Hematopoietic multipotent progenitor cell (in vitro differentiated cells): Measurements from ENCODE around the gene CYB5RL. TPM values are rescaled to one million over a fixed set of nuclear protein-coding genes. Genes with fewer than 3 reads are reported as not detected.
"Not testable (repeated sequence)": the region's sequence is repeated elsewhere in the genome, so short reads cannot be mapped to it uniquely, and the experiment has no call there.

Source experiments
- DNase-seq, 3 donors: peaks; one replicate each; pipeline ENCODE4 v3.0.0-alpha.2; 2011 to 2015; ENCODE audit warnings: low read depth in 2 of 3, low spot score in 2 of 3
- total RNA-seq: library from RNA; depleted of rRNA; stranded (reverse); fragments of >200 nt; gene quantifications from one replicate; pipeline ENCODE4 v1.2.3, GENCODE V29; 2012

CYB5RL gene
- total RNA-seq, 1 donor, result 8.6 TPM

- peak in 1 of 3 donors; percentile 24 for DNase-seq
Observed at GRCh38 chr1:54227091-54227602, 27.3 kb upstream of the CYB5RL start.

DNA sequence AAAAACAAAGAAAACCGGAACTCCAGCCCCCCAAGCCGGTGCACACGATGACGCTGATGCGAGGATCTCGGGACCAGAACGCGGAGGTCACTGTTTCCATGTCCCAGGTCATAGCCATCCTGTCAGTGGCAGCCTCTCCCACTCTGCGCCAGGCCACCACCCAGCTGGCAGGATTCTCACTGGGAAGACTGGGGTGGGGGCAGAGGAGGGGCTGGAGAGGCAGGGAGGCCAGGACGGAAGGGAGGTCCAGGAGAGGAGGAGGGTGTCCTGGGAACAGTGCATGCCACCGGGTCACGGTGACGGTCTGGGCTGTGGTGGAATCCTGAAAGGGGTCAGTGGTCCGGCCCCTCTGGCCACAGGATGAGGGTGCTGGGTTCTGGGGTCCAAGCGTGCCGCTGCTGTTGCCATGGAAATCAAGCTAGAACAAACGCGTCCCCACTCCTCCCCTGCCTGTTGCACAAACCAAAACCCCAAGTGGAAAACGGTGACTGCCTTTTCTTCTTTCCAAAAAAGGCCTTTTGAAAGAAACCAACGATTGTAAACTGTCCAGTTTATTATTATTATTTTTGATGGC is 26.2 kb upstream of the CYB5RL start:
- DNase-seq, result no peak

DNA sequence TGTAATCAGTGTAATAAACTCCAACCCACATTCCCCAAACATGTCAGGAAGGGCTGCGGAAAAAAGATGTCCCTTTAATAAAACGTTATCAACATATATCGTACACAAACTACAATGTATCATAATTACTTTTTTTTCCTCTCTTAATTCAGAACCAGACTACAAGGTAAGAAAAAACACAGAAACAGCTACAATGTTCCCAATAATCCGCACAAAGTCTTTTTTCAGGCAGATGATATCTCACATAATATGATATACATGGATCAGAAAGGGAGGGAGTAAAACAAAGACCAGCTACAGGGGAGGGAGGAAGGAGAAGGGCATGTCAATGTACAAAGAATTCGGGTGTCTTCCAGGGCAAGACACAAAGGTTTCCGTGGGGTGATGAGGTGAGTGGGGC is 25.5 kb upstream of the CYB5RL start:
- DNase-seq, result no peak

DNA sequence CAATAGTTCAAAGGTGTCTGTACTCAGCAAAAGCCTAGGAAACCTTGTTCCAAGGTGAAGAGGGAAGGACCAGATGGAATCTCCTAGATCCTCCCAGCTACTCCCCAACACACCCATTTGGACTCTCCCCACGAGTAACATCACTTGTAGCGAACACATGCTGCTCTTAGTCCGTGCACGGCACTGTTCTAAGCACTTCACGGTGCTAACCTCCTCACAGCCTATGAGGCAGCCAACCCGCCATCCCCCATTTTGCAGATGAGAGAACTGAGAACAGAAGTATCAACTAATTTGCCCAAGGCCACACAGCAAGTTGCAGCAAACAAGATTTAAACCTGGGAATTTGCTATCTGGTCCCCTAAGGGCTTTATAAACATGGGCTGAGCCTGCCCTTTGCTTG is 24.4 kb upstream of the CYB5RL start:
- DNase-seq, result no peak

DNA sequence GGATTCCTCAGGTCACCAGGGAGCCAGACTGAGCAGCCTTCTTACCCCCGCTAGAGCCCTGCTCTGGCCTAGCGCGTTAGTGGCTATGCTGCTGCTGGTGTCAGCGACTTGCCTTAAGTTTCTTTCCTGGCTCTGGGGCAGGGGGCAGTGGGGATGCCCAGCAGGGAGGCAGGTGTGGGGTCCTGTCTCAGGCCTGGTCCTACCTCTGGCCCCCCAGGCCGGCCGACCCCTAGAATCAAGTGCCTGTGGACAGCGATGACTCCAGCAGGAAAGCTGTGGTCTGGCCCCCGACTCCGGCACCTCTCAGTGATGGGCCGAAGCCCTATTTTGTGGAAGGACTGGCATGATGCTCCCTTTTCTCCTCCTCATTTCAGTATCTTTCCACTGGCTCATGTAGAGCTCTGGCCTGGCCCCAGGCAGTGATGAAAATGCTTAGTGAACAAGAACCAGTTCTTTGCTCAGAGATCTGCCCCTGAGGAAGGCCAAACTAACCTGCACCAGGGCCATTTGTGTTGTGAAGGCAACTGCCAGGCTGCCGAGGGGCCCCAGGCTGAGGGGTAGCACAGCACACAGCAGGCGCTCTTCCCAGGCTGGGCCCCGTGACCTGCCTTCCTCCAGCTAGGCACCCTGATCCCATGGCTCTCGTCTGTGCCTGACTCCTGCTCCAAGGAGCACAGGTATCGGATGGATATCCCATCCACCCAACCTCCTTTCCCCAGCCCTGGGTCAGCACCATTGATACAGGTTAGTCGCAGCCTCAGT is 23.8 kb upstream of the CYB5RL start:
- DNase-seq, result no peak

DNA sequence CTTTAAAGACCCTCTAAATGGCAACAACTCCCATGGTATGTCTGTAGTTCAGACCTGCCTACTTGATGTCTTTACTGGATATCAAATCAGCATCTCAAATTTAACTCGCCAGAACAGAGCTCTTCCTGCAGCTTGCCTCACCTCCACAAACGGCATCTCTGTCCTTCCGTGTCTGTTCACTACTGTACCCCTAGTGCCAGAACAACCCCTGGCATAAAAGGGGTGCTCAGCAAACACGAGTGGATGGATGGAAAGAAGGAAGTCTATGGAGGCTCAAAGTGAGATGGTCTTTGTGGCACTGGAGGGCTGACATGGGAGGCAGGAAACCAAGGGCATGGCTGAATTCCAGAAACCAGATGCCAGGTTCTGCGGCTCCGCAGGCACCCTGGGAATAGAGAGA is 22.9 kb upstream of the CYB5RL start:
- no peak for DNase-seq

- no peak for DNase-seq
Observed at GRCh38 chr1:54221867-54222484, 22.1 kb upstream of the CYB5RL start.

DNA sequence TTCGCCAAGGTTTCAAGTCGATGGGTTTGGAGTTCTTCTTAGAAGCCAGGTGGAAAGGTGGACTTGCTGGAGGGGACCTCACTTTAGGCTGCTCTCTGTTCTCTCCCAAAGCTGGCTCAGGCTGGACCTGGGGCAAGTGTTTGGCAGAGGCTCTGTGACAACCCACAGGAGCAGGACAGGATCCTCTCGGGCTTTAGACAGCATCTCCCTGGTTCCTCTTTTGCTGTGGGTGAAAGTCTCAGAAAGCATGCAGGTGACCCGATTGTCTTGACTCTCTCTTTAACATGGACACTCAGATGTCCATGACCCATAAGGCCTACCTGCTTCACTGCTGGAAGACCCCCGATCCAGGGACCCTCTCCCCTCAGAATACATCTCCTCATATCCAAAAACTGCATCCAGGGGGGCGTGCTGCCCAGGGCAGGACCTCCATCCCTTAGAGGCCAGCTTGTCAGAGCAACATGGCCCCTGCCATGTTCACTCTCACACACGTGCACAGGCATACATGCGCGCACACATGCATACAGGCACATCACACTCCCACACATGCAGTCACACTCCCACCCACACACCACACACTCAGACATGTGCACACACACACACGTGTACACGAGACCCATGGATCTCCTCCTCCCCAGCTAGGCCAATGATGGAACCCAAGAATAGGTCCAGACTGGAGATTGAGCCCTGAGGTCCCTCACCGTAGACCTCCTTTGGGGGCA is 21.4 kb upstream of the CYB5RL start:
- no peak for DNase-seq

DNA sequence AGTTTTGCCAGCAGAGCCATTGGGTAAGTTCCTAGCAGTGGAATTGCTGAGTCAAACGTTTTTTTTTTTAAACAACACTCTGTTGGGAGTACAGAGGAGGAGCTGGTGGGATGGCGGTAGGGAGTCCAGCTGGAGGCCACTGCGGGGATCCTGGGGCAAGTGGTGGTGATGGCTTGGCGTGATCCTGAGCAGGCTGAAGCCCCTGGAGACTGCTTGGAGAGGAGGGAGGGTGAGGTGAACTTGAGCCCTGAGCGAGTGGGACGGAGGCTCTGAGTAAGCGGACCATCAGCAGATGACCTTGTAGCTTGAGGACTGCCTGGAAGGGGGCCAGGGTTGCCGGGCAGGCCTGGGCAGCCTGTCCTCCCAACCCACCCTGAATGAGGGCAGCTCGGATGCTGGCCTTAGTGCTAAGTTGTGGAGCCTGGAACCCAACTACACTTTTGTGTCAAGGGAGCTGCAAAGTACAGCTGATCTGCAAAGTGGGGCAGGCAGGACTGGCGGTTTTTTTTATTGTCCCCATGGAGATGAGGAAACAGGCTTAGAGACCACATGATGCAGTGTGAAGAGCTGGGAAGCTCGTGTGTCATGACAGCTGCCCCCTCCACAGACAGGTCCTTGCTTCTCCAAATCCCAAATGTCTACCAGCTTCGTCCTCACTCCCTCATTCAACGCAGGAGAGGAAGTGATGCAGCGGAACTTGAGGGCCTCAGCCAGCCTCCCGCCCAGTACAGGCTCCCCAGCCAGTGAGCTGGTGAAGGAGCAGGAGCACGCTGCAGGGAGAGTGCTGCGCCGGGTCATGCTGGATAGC is 20.4 kb upstream of the CYB5RL start:
- DNase-seq, result peak in 2 of 3 donors; percentile 41 to 45

- no peak for DNase-seq
Observed at GRCh38 chr1:54219688-54220003, 19.8 kb upstream of the CYB5RL start.

GRCh38 chr1:54218883-54219687 is 19.3 kb upstream of the CYB5RL start:
- no peak for DNase-seq

DNA sequence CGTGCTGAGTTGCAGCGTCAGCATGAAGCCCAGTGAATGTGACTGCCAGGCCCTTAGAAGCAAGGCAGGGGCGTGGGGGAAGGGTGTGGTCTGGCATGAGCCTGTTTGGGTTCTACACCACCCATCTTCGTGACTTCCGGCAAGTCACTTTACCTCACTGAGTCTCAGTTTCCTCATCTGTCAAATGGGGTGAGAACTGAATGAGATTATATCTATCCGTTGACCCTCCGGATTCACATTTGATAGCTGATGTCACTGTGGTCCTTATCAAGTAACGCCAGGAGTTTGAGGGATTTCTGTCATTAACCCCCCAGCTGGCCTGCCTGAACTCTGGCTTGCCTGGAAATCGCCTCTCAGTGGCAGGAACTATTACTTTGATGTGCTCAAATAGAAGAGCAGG is 15.7 kb upstream of the CYB5RL start:
- no peak for DNase-seq

GRCh38 chr1:54212872-54213271 is 13.0 kb upstream of the CYB5RL start:
- DNase-seq, result no peak

GRCh38 chr1:54207896-54208295 is 8.1 kb upstream of the CYB5RL start:
- DNase-seq, result not testable (repeated sequence)

GRCh38 chr1:54207287-54207686 is 7.5 kb upstream of the CYB5RL start:
- DNase-seq, result no peak

DNA sequence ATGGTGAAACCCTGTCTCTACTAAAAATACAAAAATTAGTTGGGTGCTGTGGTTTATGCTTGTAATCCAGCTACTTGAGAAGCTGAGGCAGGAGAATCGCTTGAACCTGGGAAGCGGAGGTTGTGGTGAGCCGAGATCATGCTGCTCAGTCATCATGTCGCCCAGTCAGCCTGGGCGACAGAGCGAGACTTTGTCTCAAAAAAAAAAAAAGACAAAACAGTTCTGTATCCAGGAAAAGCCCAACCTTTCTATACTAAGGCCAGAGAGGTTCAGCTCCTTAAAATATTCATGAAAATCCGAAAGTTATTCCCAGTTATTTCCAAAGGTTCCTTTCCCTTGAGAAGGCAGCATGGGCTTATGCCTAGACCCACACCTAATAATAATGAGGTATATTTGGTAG is 4.4 kb upstream of the CYB5RL start:
- DNase-seq, result no peak

DNA sequence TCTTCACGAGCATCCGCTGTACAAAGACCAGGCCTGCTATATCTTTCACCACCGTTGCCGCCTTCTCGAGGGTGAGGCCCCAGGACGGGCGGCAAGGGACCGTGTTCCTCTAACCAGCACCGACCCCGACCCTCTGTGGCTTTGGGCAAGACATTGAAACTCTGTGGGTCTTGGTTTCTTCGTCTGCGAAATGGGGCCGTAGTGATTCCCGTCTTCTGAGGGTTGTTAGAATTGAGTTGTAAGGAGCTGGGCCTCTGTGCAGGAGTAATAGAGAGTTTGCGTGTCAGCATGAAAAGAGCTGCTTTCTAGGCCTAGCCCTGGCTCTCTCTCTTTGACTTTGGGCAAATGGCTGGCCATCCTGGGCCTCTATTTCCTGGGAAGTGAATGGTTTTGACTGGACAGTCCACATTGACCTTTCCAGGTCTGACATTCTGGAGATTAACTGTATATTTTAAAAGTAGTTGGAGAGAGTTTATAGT is 728 bp upstream of the CYB5RL start:
- no peak for DNase-seq

GRCh38 chr1:54199151-54199764 is 572 bp downstream of the CYB5RL start:
- peak in 1 of 3 donors; percentile 6 for DNase-seq

- DNase-seq, result no peak
Observed at GRCh38 chr1:54193453-54193852, 6.4 kb downstream of the CYB5RL start.
